GM19025 (cell line): ENCODE results near the gene SLIT3.
"Not testable (repeated sequence)": the region's sequence is repeated elsewhere in the genome, so short reads cannot be mapped to it uniquely, and the experiment has no call there.

ENCODE experiments used
- ATAC-seq: cut with Tn5 transposase; IDR thresholded peaks from one replicate; pipeline ENCODE4 v1.9.1; 2021; ENCODE audit warnings: mild to moderate bottlenecking, low read depth, moderate library complexity; ENCODE audit not compliant: unreplicated experiment

Gene SLIT3

DNA sequence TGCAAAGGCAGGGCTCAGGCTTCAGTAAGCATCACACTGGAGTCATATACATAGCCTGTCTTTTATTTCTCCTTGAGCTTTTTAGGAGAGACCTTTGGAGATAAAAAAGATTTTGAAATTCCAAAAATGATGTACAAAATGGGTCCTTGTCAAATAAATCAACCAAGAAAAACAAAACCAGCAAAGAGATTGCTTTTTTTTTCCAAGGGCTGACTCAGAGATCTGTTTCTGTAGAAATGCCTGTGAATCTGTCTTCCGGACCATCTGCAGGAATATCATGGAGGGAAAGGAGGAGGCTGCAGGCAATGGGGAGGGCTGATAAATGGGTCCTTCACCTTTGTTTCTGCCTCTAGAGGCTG lies 77.4 kb downstream of the SLIT3 start:
- ATAC-seq: no peak

- no peak for ATAC-seq
Measured at GRCh38 chr5:169222934-169223594, 77.9 kb downstream of the SLIT3 start.

DNA sequence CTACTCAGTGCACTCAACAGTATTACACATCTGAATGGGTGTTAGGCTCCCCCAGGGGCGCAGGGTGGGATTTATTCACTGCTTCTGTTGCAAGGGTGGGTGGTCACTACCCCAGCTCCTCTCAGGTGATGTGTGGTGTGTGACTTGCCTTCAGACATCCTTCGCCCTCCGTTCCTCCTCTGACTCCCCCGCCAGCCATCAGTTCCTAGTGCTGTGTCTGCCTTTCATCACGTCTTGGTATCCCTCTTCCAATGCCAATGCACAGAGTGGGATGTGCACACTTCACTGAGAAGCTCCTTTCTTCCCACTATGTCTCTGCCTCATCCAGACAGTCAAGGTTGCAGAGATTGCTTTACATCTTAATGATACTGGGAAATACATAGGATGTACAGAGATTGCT lies 79.4 kb downstream of the SLIT3 start:
- ATAC-seq: no peak

DNA sequence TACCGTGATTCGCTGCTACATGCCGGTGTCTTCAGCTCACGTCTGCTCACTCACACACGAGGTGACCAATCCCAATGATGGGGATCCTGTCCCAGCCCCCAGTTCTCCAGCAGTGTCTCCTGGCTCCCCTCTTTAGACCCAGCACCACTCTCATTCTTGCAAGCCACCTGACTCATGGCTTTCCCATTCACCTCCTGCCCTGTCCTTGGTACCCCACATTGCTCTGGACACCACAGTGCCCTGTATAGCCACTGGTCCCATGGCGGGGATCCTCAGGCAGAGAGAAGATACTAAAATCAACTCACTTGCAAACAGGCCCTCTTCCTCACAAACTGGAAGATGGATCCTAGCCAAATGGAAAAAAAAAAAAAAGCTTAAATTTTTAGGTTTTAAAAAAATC lies 81.0 kb downstream of the SLIT3 start:
- ATAC-seq: no peak

- no peak for ATAC-seq
Measured at GRCh38 chr5:169219351-169219750, 81.6 kb downstream of the SLIT3 start.

GRCh38 chr5:169218861-169219260 lies 82.1 kb downstream of the SLIT3 start:
- ATAC-seq: no peak

- ATAC-seq: no peak
Measured at GRCh38 chr5:169218176-169218575, 82.8 kb downstream of the SLIT3 start.

DNA sequence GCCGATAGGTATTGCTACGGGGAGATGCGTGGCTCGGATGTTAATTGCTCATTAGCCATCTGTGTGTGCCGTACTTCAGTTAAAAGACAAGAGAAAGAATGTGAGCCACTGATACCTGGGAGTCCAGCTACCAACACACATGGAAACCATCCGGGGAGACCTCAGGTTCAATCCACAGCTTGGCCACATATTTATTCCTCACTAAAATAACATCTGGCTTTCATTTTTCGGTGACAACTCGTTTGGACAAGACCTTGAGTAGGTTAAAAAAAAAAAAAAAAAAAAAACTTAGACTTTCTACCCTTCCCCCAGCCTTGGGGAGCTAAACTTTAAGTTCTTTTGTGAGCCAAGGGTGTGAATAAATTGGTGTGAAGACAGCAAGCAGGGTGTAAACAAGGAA lies 84.1 kb downstream of the SLIT3 start:
- no peak for ATAC-seq

DNA sequence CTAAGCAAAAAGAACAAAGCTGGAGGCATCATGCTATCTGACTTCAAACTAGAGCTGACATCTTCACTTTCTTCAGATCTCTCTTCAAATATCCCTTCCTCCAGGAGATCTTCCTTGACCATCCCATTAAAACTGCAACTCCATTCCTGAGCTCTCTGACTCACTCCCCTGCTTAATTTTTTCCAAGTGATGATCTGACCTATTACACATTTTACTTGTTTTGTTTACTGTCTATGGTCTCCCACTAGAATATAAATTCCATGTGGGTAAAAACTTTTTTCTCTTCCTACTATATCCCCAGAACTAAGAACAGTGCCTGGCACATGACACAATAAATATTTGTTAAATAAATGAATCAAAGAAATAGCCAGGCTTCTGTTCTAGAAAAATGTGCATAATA lies 87.5 kb downstream of the SLIT3 start:
- ATAC-seq: no peak

DNA sequence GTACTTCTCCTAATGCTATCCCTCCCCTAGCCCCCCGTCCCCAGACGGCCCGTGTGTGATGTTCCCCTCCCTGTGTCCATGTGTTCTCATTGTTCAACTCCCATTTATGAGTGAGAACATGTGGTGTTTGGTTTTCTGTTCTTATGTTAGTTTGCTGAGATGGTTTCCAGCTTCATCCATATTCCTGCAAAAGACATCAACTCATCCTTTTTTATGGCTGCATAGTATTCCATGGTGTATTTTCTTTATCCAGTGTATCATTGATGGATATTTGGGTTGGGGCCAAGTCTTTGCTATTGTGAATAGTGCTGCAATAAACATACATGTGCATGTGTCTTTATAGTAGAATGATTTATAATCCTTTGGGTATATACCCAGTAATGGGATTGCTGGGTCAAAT lies 89.2 kb downstream of the SLIT3 start:
- ATAC-seq: not testable (repeated sequence)

- no peak for ATAC-seq
Measured at GRCh38 chr5:169204788-169205400, 96.0 kb downstream of the SLIT3 start.

GRCh38 chr5:169202969-169203368 lies 98.0 kb downstream of the SLIT3 start:
- ATAC-seq: no peak

DNA sequence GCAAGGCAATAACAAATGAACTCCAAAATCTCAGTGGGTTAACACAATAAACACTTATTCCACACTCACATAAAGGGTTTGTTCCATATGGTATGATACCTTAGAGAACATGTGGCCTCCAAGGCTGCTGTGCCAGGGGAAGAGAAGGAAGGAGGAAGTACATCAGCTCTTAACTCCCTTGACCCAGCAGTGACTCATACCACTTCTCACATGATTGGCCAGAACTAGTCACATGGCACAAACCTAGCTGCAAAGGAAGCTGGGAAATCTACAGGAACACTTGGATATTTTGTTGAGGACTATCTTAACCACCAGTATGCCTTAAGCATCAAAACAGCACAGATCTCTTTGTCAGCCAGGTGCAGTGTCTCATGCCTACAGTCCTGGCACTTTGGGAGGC lies 99.3 kb downstream of the SLIT3 start:
- ATAC-seq: no peak

DNA sequence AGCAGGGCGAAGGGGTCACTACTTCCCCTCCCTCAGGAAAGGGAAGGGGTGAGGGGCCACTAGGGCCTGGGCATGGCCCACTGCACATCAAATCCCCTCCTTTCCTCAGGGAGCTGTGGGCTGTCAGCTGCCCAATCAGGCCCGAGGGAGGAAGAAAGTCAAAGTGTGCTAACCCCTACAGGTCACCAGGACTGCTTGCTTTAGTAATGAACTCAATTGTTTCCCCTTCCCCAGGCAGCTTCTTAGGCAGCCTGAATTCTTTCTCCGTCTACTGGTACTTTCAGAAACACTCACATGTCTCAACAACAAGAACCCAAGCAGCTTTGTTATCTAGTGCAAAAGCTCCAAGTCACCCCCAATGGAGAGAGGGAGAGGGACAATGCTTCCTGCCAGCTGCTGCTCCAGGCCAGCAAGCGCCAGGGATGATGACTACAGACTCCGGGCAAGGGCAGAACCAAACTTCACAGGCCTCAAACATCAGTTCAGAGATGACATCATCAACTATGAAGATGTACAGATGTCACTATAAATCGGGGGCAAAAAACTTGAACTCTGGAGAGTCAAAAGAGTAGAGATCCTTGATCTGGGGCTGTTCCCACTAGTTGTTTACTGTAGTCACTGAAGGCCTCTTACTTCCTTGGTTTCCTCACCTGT lies 100.7 kb downstream of the SLIT3 start:
- ATAC-seq: no peak

- no peak for ATAC-seq
Measured at GRCh38 chr5:169197343-169197742, 103.6 kb downstream of the SLIT3 start.

GRCh38 chr5:169196059-169196458 lies 104.9 kb downstream of the SLIT3 start:
- ATAC-seq: no peak

- no peak for ATAC-seq
Measured at GRCh38 chr5:169195601-169196000, 105.3 kb downstream of the SLIT3 start.

- no peak for ATAC-seq
Measured at GRCh38 chr5:169192536-169192935, 108.4 kb downstream of the SLIT3 start.

DNA sequence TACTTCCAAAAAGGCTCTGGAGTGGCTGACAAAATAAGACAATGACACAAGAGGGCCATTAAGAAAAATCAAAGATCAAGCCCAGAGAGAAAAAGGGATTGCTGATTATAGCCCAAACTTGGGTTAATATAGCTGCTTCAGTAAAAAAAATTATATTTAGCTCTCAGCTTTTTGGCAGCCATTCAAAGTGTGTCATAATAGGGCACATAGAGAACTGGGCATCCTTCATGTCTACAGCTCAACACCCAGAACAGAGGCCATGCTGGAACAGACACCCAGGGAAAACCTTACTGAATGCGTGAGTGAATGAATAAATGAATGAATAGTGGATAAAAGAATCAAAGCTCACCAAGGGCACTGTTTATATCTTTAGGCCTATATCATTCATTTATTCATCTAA lies 110.1 kb downstream of the SLIT3 start:
- ATAC-seq: no peak

DNA sequence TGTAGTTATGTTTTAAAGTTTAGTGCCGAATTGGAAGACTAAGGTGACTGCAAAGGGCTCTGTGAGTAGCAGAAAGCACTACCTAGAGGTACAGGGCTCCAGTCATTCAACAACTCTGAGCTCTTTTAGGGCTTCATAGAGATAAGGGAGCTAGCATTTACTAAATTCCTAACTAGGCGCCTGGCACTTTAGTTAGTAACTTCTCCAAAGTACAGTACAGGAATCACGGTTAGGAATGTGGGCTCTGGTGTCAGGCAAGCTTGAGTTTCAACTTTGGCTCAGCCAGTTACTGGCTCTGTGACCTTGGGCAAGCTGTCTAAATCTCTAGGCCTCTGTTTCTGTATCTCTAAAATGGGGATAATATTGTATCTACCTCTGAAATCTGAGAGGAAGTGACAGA lies 115.3 kb downstream of the SLIT3 start:
- no peak for ATAC-seq

DNA sequence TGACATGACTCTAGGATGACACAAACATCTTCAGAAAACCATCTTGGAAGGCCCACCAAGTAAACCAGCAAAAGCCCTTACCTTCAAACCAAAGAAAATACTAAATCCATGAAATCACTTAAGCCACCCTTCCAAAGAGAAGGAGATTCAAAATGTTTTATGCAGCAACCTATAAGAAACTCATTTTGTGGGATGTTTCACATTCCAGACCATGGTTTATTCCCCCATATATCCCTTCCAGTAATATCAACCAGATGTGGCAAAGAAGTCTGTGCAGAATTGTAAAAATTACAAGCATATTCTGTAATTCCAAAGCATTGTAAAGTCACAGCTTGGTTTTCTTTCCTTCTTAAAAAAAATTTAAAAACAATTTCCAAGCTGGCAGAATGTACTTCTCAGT lies 117.4 kb downstream of the SLIT3 start:
- ATAC-seq: no peak

- ATAC-seq: no peak
Measured at GRCh38 chr5:169182797-169183196, 118.1 kb downstream of the SLIT3 start.
